HG03159 (cell line): ENCODE data around the gene ZNF282.
A peak's percentile ranks its signal among the peaks of the same experiment; 100 is the strongest.
"Not testable (repeated sequence)": the region's sequence is repeated elsewhere in the genome, so short reads cannot be mapped to it uniquely, and the experiment has no call there.

ENCODE experiments used
- ATAC-seq: cut with Tn5 transposase; IDR thresholded peaks from one replicate; pipeline ENCODE4 v1.9.1; 2021; ENCODE audit warnings: mild to moderate bottlenecking, moderate library complexity; ENCODE audit not compliant: unreplicated experiment

ZNF282 gene

GRCh38 chr7:149253665-149254064, 58.3 kb downstream of the ZNF282 start:
- no peak for ATAC-seq

GRCh38 chr7:149254181-149254858, 59.0 kb downstream of the ZNF282 start:
- ATAC-seq, result no peak

DNA sequence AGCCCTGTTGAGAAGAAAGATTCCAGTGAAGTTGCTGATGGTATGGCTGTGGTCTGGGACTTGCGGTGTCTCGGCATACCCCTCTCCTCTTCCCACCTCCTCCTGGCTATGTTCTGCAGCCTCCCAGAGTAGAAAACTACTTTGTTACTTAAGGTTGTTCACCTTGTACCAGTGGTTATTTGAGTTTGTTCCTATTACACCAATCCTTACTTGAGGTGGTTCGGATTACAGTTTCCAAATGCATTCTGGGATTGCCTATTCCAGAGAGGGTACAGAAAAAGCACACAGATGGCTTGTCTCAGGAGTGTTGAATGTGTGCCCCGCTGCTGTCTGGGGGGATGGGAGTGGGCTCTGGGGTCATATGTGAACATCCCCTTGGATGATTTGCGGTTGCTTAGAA, 59.8 kb downstream of the ZNF282 start:
- no peak for ATAC-seq

GRCh38 chr7:149256568-149256967, 61.2 kb downstream of the ZNF282 start:
- no peak for ATAC-seq

DNA sequence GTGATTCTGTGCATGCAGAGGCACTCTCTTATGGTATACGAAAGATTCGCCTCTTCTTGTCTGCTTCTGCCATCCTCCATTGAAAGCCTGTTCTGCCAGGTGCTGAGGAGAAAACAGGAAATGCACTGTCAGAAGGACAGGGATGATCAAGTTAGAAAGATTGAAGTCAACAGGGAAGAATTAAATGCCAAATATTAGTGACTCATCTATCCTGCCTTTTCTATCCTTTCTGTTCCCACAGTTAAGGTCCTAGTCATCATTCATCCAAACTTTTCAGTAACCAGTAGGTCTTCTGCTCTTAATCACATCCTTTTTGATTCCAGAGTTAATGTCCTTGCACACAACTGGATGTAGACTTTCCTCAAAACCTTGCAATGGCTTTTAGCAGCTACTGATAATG, 61.8 kb downstream of the ZNF282 start:
- ATAC-seq, result no peak

GRCh38 chr7:149261316-149261828, 66.0 kb downstream of the ZNF282 start:
- ATAC-seq, result no peak

GRCh38 chr7:149261829-149262617, 66.7 kb downstream of the ZNF282 start, which contains the start of gene ZNF783:
Gene ZNF783, plus strand, starts transcription at chr7:149262196. Its CDS starts 138 bp downstream, at chr7:149262334.
- ATAC-seq, result peak; percentile 88

DNA sequence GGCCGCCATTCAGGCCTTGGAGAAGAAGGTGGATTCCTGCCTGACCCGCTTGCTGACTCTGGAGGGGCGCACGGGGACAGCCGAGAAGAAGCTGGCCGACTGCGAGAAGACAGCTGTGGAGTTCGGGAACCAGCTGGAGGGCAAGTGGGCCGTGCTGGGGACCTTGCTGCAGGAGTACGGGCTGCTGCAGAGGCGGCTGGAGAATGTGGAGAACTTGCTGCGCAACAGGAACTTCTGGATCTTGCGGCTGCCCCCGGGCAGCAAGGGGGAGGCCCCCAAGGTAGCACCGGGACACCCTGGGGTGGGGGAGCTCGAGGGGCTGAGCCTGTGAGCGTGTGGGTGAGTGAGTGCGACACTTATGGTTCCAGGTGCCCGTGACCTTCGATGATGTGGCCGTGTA, 71.1 kb downstream of the ZNF282 start:
- ATAC-seq, result no peak

GRCh38 chr7:149267733-149268132, 72.4 kb downstream of the ZNF282 start:
- no peak for ATAC-seq

DNA sequence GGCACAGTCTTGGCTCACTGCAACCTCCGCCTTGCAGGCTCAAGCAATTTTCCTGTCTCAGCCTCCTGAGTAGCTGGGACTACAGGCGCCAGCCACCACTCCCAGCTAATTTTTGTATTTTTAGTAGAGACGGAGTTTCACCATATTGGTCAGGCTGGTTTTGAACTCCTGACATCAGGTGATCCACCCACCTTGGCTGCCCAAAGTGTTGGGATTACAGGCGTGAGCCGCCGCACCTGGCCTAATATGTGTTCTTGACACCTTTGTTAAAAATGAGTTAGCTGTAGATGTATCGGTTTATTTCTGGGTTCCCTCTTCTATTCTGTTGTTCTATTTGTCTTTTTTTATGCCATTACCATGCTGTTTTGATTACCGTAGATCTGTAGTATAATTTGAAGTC, 79.1 kb downstream of the ZNF282 start:
- not testable (repeated sequence) for ATAC-seq
